ENCODE results near the gene MEIOB. TPM values are rescaled to one million over a fixed set of nuclear protein-coding genes. Genes with fewer than 3 reads are reported as not detected.
"Not testable (repeated sequence)": the region's sequence is repeated elsewhere in the genome, so short reads cannot be mapped to it uniquely, and the experiment has no call there.

The MEIOB gene
- total RNA-seq, 6 experiments from 2014 or later: not detected

GRCh38 chr16:1884889-1885288, 12.9 kb upstream of the MEIOB start:
- H3K4me1 Mint-ChIP-seq (ENCODE audit: low read depth): no peaks in the 10 kb centered on the region
- H3K27ac Mint-ChIP-seq: no peak overlapping the region
- TF ChIP-seq CTCF (IDR thresholded peaks at IDR 0.05): no peak
- peaks cover 21% of the 10 kb centered on the region for H3K27me3 Mint-ChIP-seq (ENCODE audit: insufficient read depth)
- H3K9me3 Mint-ChIP-seq: no peaks in the 10 kb centered on the region
- DNase-seq: no peak
- H3K4me3 Mint-ChIP-seq: no peak overlapping the region
- no peaks in the 10 kb centered on the region for H3K36me3 Mint-ChIP-seq (ENCODE audit: low read depth)

GRCh38 chr16:1884155-1884760, 12.3 kb upstream of the MEIOB start:
- H3K36me3 Mint-ChIP-seq (ENCODE audit: low read depth): no peaks in the 10 kb centered on the region
- no peak overlapping the region for H3K27ac Mint-ChIP-seq
- no peaks in the 10 kb centered on the region for H3K4me1 Mint-ChIP-seq (ENCODE audit: low read depth)
- no peak overlapping the region for H3K4me3 Mint-ChIP-seq
- peaks cover 15% of the 10 kb centered on the region for H3K27me3 Mint-ChIP-seq (ENCODE audit: insufficient read depth)
- peak; percentile 52 for TF ChIP-seq CTCF (IDR thresholded peaks at IDR 0.05)
- no peak for DNase-seq
- no peaks in the 10 kb centered on the region for H3K9me3 Mint-ChIP-seq

- H3K36me3 Mint-ChIP-seq (ENCODE audit: low read depth): not testable (repeated sequence)
These were observed 9.2 kb upstream of the MEIOB start for GRCh38 chr16:1881172-1881571.

GRCh38 chr16:1879477-1879876, 7.5 kb upstream of the MEIOB start:
- TF ChIP-seq CTCF (IDR thresholded peaks at IDR 0.05): no peak
- no peaks in the 10 kb centered on the region for H3K36me3 Mint-ChIP-seq (ENCODE audit: low read depth)
- H3K9me3 Mint-ChIP-seq: no peaks in the 10 kb centered on the region
- no peaks in the 10 kb centered on the region for H3K4me1 Mint-ChIP-seq (ENCODE audit: low read depth)
- peaks cover 23% of the 10 kb centered on the region for H3K27me3 Mint-ChIP-seq (ENCODE audit: insufficient read depth)
- no peak for DNase-seq
- H3K27ac Mint-ChIP-seq: no peak overlapping the region
- no peak overlapping the region for H3K4me3 Mint-ChIP-seq

More at GRCh38 chr16:1881172-1881571, 9.2 kb upstream of the MEIOB start:
- not testable (repeated sequence) for H3K9me3 Mint-ChIP-seq; H3K27ac Mint-ChIP-seq; H3K4me1 Mint-ChIP-seq (ENCODE audit: low read depth); H3K4me3 Mint-ChIP-seq; DNase-seq
- peaks cover 21% of the 10 kb centered on the region for H3K27me3 Mint-ChIP-seq (ENCODE audit: insufficient read depth)

GRCh38 chr16:1878256-1878655, 6.3 kb upstream of the MEIOB start:
- H3K4me3 Mint-ChIP-seq: no peak overlapping the region
- no peak overlapping the region for H3K27ac Mint-ChIP-seq
- no peak for DNase-seq
- H3K27me3 Mint-ChIP-seq (ENCODE audit: insufficient read depth): peaks cover 24% of the 10 kb centered on the region
- no peaks in the 10 kb centered on the region for H3K4me1 Mint-ChIP-seq (ENCODE audit: low read depth)
- no peaks in the 10 kb centered on the region for H3K36me3 Mint-ChIP-seq (ENCODE audit: low read depth)
- TF ChIP-seq CTCF (IDR thresholded peaks at IDR 0.05): no peak
- no peaks in the 10 kb centered on the region for H3K9me3 Mint-ChIP-seq

GRCh38 chr16:1877804-1878203, 5.8 kb upstream of the MEIOB start:
- DNase-seq: no peak
- no peak overlapping the region for H3K4me3 Mint-ChIP-seq
- H3K36me3 Mint-ChIP-seq (ENCODE audit: low read depth): no peaks in the 10 kb centered on the region
- H3K4me1 Mint-ChIP-seq (ENCODE audit: low read depth): no peaks in the 10 kb centered on the region
- TF ChIP-seq CTCF (IDR thresholded peaks at IDR 0.05): no peak
- H3K27me3 Mint-ChIP-seq (ENCODE audit: insufficient read depth): peaks cover 24% of the 10 kb centered on the region
- no peak overlapping the region for H3K27ac Mint-ChIP-seq
- H3K9me3 Mint-ChIP-seq: no peaks in the 10 kb centered on the region
